Measurements from ENCODE around the gene PIGS.

DNA sequence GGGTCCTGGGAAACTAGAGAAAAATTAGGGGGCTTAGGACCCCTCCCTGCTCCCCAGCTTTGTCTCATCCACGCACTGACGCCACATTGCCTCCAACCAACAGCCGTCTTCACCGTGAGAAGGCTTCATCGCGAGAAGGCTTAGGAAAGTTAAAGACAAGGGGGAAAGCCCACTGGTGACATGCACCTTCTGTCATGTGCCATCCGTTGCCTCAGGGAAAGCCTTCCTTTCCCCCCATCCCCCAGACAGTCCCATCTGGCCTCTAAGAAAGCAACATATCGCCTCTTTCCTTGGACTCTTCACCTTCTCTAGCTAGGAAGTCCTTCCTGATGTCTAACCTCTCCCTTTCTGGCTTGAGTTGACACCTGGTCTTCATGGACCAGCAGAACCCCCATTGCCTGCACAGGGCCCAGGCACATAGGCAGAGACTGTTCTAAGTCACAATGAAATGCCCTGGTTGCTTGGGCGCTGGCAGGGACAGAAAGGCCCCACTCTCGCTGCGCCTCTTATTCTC, 63.1 kb downstream of the PIGS start:
- TF ChIP-seq, protein P1, sequence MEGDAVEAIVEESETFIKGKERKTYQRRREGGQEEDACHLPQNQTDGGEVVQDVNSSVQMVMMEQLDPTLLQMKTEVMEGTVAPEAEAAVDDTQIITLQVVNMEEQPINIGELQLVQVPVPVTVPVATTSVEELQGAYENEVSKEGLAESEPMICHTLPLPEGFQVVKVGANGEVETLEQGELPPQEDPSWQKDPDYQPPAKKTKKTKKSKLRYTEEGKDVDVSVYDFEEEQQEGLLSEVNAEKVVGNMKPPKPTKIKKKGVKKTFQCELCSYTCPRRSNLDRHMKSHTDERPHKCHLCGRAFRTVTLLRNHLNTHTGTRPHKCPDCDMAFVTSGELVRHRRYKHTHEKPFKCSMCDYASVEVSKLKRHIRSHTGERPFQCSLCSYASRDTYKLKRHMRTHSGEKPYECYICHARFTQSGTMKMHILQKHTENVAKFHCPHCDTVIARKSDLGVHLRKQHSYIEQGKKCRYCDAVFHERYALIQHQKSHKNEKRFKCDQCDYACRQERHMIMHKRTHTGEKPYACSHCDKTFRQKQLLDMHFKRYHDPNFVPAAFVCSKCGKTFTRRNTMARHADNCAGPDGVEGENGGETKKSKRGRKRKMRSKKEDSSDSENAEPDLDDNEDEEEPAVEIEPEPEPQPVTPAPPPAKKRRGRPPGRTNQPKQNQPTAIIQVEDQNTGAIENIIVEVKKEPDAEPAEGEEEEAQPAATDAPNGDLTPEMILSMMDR (conservative IDR thresholded peaks at IDR 0.05), result no peak
- no peak for TF ChIP-seq EZH2 (IDR thresholded peaks at IDR 0.05; ENCODE audit: low read depth)

Data from PC-9 (cell line).